H1 (cell line): ENCODE data around the gene SEZ6.

Experiments
- CBX8 ChIP-seq: fragments of 300-800, 300-1000 bp; sonication (generic); IDR thresholded peaks from 2 replicates; pipeline ENCODE4 v1.7.1; 2016; ENCODE audit warnings: low read depth, low read length, borderline replicate concordance
- CHD2 ChIP-seq: IDR thresholded peaks from 2 replicates; pipeline ENCODE4 v1.6.1; 2012; ENCODE audit warnings: low read length, improper control_type of control experiment
- CTCF ChIP-seq, 3 experiments: IDR thresholded peaks; 1 replicate in 2 of 3; 2 replicates in 1 of 3; pipeline versions ENCODE4 v1.5.1 to v1.6.1; 2011; ENCODE audit warnings: low read length in 3 of 3, mild to moderate bottlenecking in 3 of 3, inconsistent platforms in 2 of 3, low read depth in 1 of 3, moderate library complexity in 1 of 3; ENCODE audit not compliant: insufficient read depth in 1 of 3; ENCODE audit errors: control extremely low read depth in 1 of 3
- EZH2 ChIP-seq: fragments of 200-600 bp; sonication (generic); IDR thresholded peaks from 2 replicates; pipeline ENCODE4 v1.7.1; 2012; ENCODE audit warnings: low read depth, mild to moderate bottlenecking, moderate library complexity, low read length, inconsistent platforms; ENCODE audit not compliant: severe bottlenecking
- GABPA ChIP-seq: IDR thresholded peaks from 2 replicates; pipeline ENCODE4 v1.6.1; 2011; ENCODE audit warnings: mild to moderate bottlenecking, low read length, moderate library complexity, borderline replicate concordance; ENCODE audit not compliant: insufficient read depth
- HDAC6 ChIP-seq: IDR thresholded peaks from one replicate; pipeline ENCODE4 v1.7.1; 2012; ENCODE audit warnings: low read depth, mild to moderate bottlenecking, inconsistent platforms, low read length, moderate library complexity
- JUND ChIP-seq: IDR thresholded peaks from 2 replicates; pipeline ENCODE4 v1.6.1; 2011; ENCODE audit warnings: mild to moderate bottlenecking, improper control_type of control experiment, low read length
- MAX ChIP-seq: IDR thresholded peaks from 2 replicates; pipeline ENCODE4 v1.6.1; 2012; ENCODE audit warnings: inconsistent platforms
- RAD21 ChIP-seq, 2 experiments: IDR thresholded peaks in 1 of 2; conservative IDR thresholded peaks in 1 of 2; 2 replicates each; pipeline ENCODE4 v1.6.1; 2011; ENCODE audit warnings: low read depth in 2 of 2, low read length in 2 of 2, improper control_type of control experiment in 1 of 2, inconsistent platforms in 1 of 2, mild to moderate bottlenecking in 1 of 2, moderate library complexity in 1 of 2
- RBBP5 ChIP-seq: IDR thresholded peaks from 2 replicates; pipeline ENCODE4 v1.7.1; 2012; ENCODE audit warnings: low read depth, mild to moderate bottlenecking, inconsistent platforms, low read length, moderate library complexity, borderline replicate concordance
- TCF12 ChIP-seq: IDR thresholded peaks from 2 replicates; pipeline ENCODE4 v1.6.1; 2011; ENCODE audit warnings: low read depth, mild to moderate bottlenecking, low read length
- ZNF274 ChIP-seq: IDR thresholded peaks from 2 replicates; pipeline ENCODE4 v1.7.0; 2012; ENCODE audit warnings: low read length, borderline replicate concordance; ENCODE audit errors: extremely low read depth

GRCh38 chr17:29034510-29034909, 28.7 kb upstream of the SEZ6 start:
- no peak for TF ChIP-seq CTCF (IDR thresholded peaks at IDR 0.05; ENCODE audit: control extremely low read depth in 1 of 3, insufficient read depth in 1 of 3, low read depth in 1 of 3, low read length in 3 of 3)
- no peak for TF ChIP-seq EZH2
- TF ChIP-seq RBBP5: no peak
- TF ChIP-seq JUND: no peak
- TF ChIP-seq CBX8: no peak
- no peak for TF ChIP-seq GABPA
- no peak for TF ChIP-seq CHD2
- no peak for TF ChIP-seq MAX
- TF ChIP-seq TCF12: no peak
- TF ChIP-seq ZNF274: no peak
- no peak for TF ChIP-seq HDAC6
- TF ChIP-seq RAD21 (IDR thresholded peaks at IDR 0.05 in 1 of 2, conservative IDR thresholded peaks at IDR 0.05 in 1 of 2; ENCODE audit: low read depth in 2 of 2, low read length in 2 of 2): no peak
